IMR-90 (cell line): ENCODE measurements around the gene ETV6. TPM values are rescaled to one million over a fixed set of nuclear protein-coding genes. Genes with fewer than 3 reads are reported as not detected.

ENCODE experiments used
- ATAC-seq: fragments of 200-7000 bp; cut with Tn5 transposase; 2 replicates; pipeline ENCODE4 v1.9.1; 2020; ENCODE audit warnings: low read depth, mild to moderate bottlenecking, moderate library complexity
- BruUV-seq: library from RNA; stranded (reverse); fragments of 400-500 nt; replicated peaks from 2 replicates; lab custom pipeline; 2021; lab: Mats Ljungman, UMichigan
- CTCF ChIA-PET: fragments of 300-600 bp; formaldehyde crosslinking; extraction: SDS; loops from one replicate; lab custom pipeline; 2021; ENCODE audit warnings: antibody characterized with exemption; lab: Yijun Ruan, JAX
- POLR2A ChIA-PET: fragments of 300-600 bp; sonication (Branson Sonifier 250); formaldehyde crosslinking; loops from one replicate; lab custom pipeline; 2022; ENCODE audit warnings: antibody characterized with exemption; ENCODE audit not compliant: unreplicated experiment; lab: Charles Lee
- DNase-seq: peaks from one replicate; pipeline ENCODE4 v3.0.0; 2013
- H2AFZ ChIP-seq: replicated peaks from 2 replicates; pipeline ENCODE3; 2013; ENCODE audit warnings: low read length, mild to moderate bottlenecking; ENCODE audit not compliant: poor library complexity
- H2AK5ac ChIP-seq: 2 replicates; pipeline ENCODE4 v1.6.1; 2013; ENCODE audit warnings: low read depth, low read length, inconsistent platforms
- H2AK9ac ChIP-seq: replicated peaks from 2 replicates; pipeline ENCODE3; 2013; ENCODE audit warnings: mild to moderate bottlenecking, low read depth, low read length, moderate library complexity; ENCODE audit not compliant: poor library complexity
- H2BK120ac ChIP-seq: 2 replicates; pipeline ENCODE4 v1.6.1; 2013; ENCODE audit warnings: low read depth, low read length, inconsistent platforms
- H2BK15ac ChIP-seq: 3 replicates; pipeline ENCODE4 v1.6.1; 2013; ENCODE audit warnings: low read depth, low read length, inconsistent platforms
- H2BK20ac ChIP-seq: 2 replicates; pipeline ENCODE4 v1.6.1; 2013; ENCODE audit warnings: low read depth, mild to moderate bottlenecking, inconsistent platforms, low read length, moderate library complexity
- H2BK5ac ChIP-seq: 2 replicates; pipeline ENCODE4 v1.6.1; 2013; ENCODE audit warnings: mild to moderate bottlenecking, low read depth, low read length, inconsistent platforms; ENCODE audit not compliant: poor library complexity, severe bottlenecking
- H3K14ac ChIP-seq: replicated peaks from 2 replicates; pipeline ENCODE4 v1.6.1; 2013; ENCODE audit warnings: low read depth, low read length, inconsistent platforms
- H3K18ac ChIP-seq: 2 replicates; pipeline ENCODE4 v1.6.1; 2013; ENCODE audit warnings: low read depth, low read length, control low read depth
- H3K23ac ChIP-seq: 2 replicates; pipeline ENCODE4 v1.6.1; 2013; ENCODE audit warnings: low read depth, low read length, inconsistent platforms
- H3K27ac ChIP-seq: 2 replicates; pipeline ENCODE4 v1.5.1; 2013; ENCODE audit warnings: mild to moderate bottlenecking, control low read depth, low read length; ENCODE audit not compliant: insufficient read depth
- H3K27me3 ChIP-seq: 2 replicates; pipeline ENCODE4 v1.6.1; 2013; ENCODE audit warnings: low read length; ENCODE audit not compliant: control insufficient read depth, insufficient read depth
- H3K36me3 ChIP-seq: 2 replicates; pipeline ENCODE4 v1.6.1; 2013; ENCODE audit warnings: low read length, mixed read lengths; ENCODE audit not compliant: control insufficient read depth, insufficient read depth
- H3K4ac ChIP-seq: 2 replicates; pipeline ENCODE4 v1.6.1; 2013; ENCODE audit warnings: low read depth, low read length, inconsistent platforms
- H3K4me1 ChIP-seq: 2 replicates; pipeline ENCODE4 v1.6.1; 2013; ENCODE audit warnings: low read length, mixed read lengths; ENCODE audit not compliant: control insufficient read depth, insufficient read depth
- H3K4me2 ChIP-seq: 2 replicates; pipeline ENCODE4 v1.6.1; 2013; ENCODE audit warnings: low read depth, mild to moderate bottlenecking, control low read depth, low read length, moderate library complexity
- H3K4me3 ChIP-seq: 2 replicates; pipeline ENCODE4 v1.5.1; 2013; ENCODE audit warnings: low read depth, mild to moderate bottlenecking, control low read depth, low read length, moderate library complexity; ENCODE audit not compliant: insufficient read depth
- H3K56ac ChIP-seq: 2 replicates; pipeline ENCODE4 v1.6.1; 2013; ENCODE audit warnings: low read length, inconsistent platforms; ENCODE audit not compliant: insufficient read depth; ENCODE audit errors: extremely low read depth
- H3K79me1 ChIP-seq, 2 experiments: 2 replicates each; pipeline ENCODE4 v1.6.1; 2013; ENCODE audit warnings: low read length in 2 of 2, inconsistent platforms in 1 of 2, low read depth in 1 of 2
- H3K9ac ChIP-seq: 2 replicates; pipeline ENCODE4 v1.6.1; 2013; ENCODE audit warnings: low read depth, low read length, control low read depth
- H3K9me1 ChIP-seq: 2 replicates; pipeline ENCODE4 v1.6.1; 2013; ENCODE audit warnings: low read length, inconsistent platforms; ENCODE audit not compliant: insufficient read depth
- H3K9me3 ChIP-seq: 2 replicates; pipeline ENCODE4 v1.6.1; 2013; ENCODE audit warnings: low read length; ENCODE audit not compliant: control insufficient read depth, insufficient read depth
- H4K20me1 ChIP-seq: 2 replicates; pipeline ENCODE4 v1.6.1; 2013; ENCODE audit warnings: low read length, inconsistent platforms; ENCODE audit not compliant: insufficient read depth
- H4K5ac ChIP-seq: 2 replicates; pipeline ENCODE4 v1.6.1; 2013; ENCODE audit warnings: mild to moderate bottlenecking, low read depth, low read length, control low read depth
- H4K8ac ChIP-seq, 2 experiments: 2 replicates each; pipeline ENCODE4 v1.6.1; 2013; ENCODE audit warnings: low read depth in 2 of 2, low read length in 2 of 2, control low read depth in 1 of 2, inconsistent platforms in 1 of 2
- H4K91ac ChIP-seq: 2 replicates; pipeline ENCODE4 v1.6.1; 2013; ENCODE audit warnings: low read depth, low read length, inconsistent platforms; ENCODE audit not compliant: insufficient read depth
- CEBPB ChIP-seq: IDR thresholded peaks from 2 replicates; pipeline ENCODE4 v1.6.1; 2012; ENCODE audit warnings: low read depth, low read length, improper control_type of control experiment
- CTCF ChIP-seq: conservative IDR thresholded peaks from 2 replicates; pipeline ENCODE4 v1.5.1; 2012; ENCODE audit warnings: mild to moderate bottlenecking, low read depth, low read length, improper control_type of control experiment
- MAFK ChIP-seq: IDR thresholded peaks from 2 replicates; pipeline ENCODE4 v1.6.1; 2012; ENCODE audit warnings: low read depth, low read length, improper control_type of control experiment
- WGBS, 2 experiments: methylation state at CpG; one replicate each; pipeline versions ENCODE4 v1.1.5 to v1.1.7; 2013; ENCODE audit warnings: missing lambda C conversion rate in 2 of 2; ENCODE audit not compliant: insufficient read length in 1 of 2; ENCODE audit errors: extremely low coverage in 2 of 2; 5-methylcytosine and 5-hydroxymethylcytosine counted together
- dilution Hi-C: fragments of 300-500 bp; cut with HindIII; formaldehyde crosslinking; loops from one replicate; pipeline ENCODE4 v1.14.3; 2018; ENCODE audit warnings: low sequenced_read_pairs; ENCODE audit not compliant: unreplicated experiment
- in situ Hi-C: fragments of 300-500 bp; cut with MboI; formaldehyde crosslinking; loops from 3 replicates; pipeline ENCODE4 v1.14.3; 2019; ENCODE audit warnings: low sequenced_read_pairs, inconsistent platforms, mixed read lengths
- intact Hi-C: fragments of 100-400 bp; cut with micrococcal nuclease; formaldehyde crosslinking; loops from 2 replicates; pipeline ENCODE4 v1.10.0; 2022
- polyA plus RNA-seq, 3 experiments: library from polyadenylated mRNA; depleted of rRNA; stranded (reverse); fragments of >200 nt; gene quantifications; 2 replicates each; pipeline ENCODE4 v1.2.3, GENCODE V29; 2012; ENCODE audit warnings: low replicate concordance in 1 of 3
- total RNA-seq: library from RNA; depleted of rRNA; stranded (reverse); fragments of >200 nt; gene quantifications from 2 replicates; pipeline ENCODE4 v1.2.3, GENCODE V29; 2012

Gene ETV6
- total and polyA plus RNA-seq, 2 of the 4 experiments (the other 2 are of a cell fraction) = 8.4 to 9.9 TPM

GRCh38 chr12:11894890-11895289, 245.4 kb downstream of the ETV6 start:
- Histone ChIP-seq H3K9ac (no peak overlapping the region), H2BK20ac (no peak overlapping the region), H3K9me1 (peaks cover 10% of the 10 kb centered on the region), H2AFZ (no peak overlapping the region), H3K23ac (no peak overlapping the region), H4K5ac (no peak overlapping the region), H3K79me1 (no peaks in the 10 kb centered on the region), H3K4ac (no peak overlapping the region), H3K4me1 (no peaks in the 10 kb centered on the region), H3K14ac (no peak overlapping the region), H4K20me1 (no peaks in the 10 kb centered on the region), H3K27me3 (no peaks in the 10 kb centered on the region), H3K56ac (no peak overlapping the region), H3K4me2 (no peak overlapping the region), H2BK15ac (no peak overlapping the region), H2AK5ac (no peak overlapping the region), H3K36me3 (peaks cover 21% of the 10 kb centered on the region), H2AK9ac (no peak overlapping the region), H3K18ac (no peak overlapping the region), H3K9me3 (no peaks in the 10 kb centered on the region), H2BK120ac (no peak overlapping the region), H2BK5ac (no peak overlapping the region), H4K91ac (no peak overlapping the region), H3K27ac (no peak overlapping the region), H4K8ac (no peak overlapping the region), H3K4me3 (no peak overlapping the region)
- no CpG with 5 or more reads among the region's 4 CpGs for WGBS, 2 experiments
- POLR2A ChIA-PET = no interaction called here
- dilution Hi-C loops = no loop called here
- in situ Hi-C loops = no loop called here
- CTCF ChIA-PET = no interaction called here
- intact Hi-C loops = no loop called here
- no TSS peak for BruUV-seq
- DNase-seq (no peak), ATAC-seq (no peak)
- TF ChIP-seq CTCF (no peak), MAFK (no peak), CEBPB (no peak)
